ENCODE data around the gene JCAD. TPM values are rescaled to one million over a fixed set of nuclear protein-coding genes. Genes with fewer than 3 reads are reported as not detected.
A peak's percentile ranks its signal among the peaks of the same experiment; 100 is the strongest.

Gene JCAD
- total RNA-seq, 1 donor from 2014 or later, result 31.0 TPM

DNA sequence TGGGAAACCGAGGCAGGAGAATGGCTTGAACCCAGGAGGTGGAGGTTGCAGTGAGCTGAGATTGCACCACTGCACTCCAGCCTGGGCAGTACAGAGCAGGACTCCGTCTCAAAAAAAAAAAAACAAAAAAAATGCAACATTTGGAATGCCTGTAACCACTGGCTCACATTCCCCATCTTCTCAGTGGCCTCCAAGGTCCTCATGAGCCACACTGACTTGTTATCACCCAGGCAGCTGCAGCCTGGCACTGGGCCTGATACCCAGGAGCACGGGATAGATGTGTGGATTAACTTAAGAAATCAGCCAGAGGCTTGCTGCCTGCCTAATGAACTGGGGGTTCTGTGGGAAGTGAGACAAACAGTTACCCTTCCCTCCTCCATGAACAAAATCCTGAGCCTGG, 23.0 kb downstream of the JCAD start:
- no peak for DNase-seq (ENCODE audit: extremely low spot score, unreplicated experiment)
- Mint-ChIP-seq H3K4me1 (ENCODE audit: unreplicated experiment) (peaks cover 30% of the 10 kb centered on the region), H3K27ac (no peak overlapping the region)

DNA sequence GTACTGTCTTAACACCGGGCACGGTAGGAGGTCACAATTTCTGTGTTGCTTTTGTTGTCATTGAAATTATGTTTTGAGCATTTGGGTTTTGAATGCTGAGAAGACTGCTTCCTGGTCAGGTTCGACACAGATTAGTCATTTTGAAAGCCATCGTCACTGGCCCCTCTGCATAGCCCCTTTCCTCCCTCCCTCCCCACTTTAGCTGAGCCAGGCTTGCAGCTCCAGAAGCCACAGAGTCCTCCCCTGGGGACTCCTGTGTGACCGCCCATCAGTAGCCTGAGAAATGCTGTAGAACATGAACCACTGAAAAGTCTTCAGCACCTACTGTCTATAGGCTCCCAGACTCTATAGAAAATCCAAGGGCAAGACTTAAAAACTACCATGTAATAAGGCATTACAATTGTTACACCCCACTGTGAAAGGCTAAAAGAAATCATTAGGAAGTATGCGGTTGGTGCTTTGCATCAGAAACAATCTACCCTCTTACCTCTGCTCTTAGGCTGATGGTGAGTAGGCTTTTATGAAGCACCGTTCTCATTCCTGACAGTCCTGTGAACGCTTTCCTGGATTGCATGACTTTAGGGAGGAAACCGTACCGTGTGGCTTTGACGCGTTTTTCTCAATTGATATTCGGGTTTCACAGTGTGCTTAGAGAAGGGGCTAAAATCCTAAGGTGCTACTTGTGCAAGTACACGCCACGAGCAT, 24.8 kb downstream of the JCAD start:
- Mint-ChIP-seq H3K9me3 (no peaks in the 10 kb centered on the region), H3K27ac (no peak overlapping the region)

More for the DNA sequence above, 23.0 kb downstream of the JCAD start:
- TF ChIP-seq, protein P1, sequence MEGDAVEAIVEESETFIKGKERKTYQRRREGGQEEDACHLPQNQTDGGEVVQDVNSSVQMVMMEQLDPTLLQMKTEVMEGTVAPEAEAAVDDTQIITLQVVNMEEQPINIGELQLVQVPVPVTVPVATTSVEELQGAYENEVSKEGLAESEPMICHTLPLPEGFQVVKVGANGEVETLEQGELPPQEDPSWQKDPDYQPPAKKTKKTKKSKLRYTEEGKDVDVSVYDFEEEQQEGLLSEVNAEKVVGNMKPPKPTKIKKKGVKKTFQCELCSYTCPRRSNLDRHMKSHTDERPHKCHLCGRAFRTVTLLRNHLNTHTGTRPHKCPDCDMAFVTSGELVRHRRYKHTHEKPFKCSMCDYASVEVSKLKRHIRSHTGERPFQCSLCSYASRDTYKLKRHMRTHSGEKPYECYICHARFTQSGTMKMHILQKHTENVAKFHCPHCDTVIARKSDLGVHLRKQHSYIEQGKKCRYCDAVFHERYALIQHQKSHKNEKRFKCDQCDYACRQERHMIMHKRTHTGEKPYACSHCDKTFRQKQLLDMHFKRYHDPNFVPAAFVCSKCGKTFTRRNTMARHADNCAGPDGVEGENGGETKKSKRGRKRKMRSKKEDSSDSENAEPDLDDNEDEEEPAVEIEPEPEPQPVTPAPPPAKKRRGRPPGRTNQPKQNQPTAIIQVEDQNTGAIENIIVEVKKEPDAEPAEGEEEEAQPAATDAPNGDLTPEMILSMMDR (conservative IDR thresholded peaks at IDR 0.05), result no peak
- H3K27me3 Mint-ChIP-seq, result no peaks in the 10 kb centered on the region
- no peaks in the 10 kb centered on the region for H3K9me3 Mint-ChIP-seq
- H3K36me3 Mint-ChIP-seq, result peaks cover 30% of the 10 kb centered on the region
- no peak overlapping the region for H3K4me3 Mint-ChIP-seq

DNA sequence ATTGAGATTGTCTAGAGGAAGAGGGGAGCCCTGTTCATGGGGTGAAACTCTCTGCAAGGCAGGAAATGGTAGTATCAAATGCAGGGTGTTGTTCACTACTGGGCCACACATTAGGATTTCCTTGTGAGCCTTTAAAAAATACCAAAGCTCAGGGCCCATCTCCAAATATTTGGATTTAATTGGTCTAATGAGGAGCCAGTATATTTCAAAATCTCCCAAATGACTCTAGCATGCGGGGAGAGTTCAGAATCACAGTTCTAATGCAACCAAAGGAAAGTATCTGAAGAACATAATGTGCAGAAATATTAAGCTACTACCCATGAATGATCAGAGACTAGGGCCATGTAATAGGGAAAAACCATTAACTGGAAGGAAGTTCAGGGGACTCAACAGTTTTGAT, 27.3 kb downstream of the JCAD start:
- peaks cover 4% of the 10 kb centered on the region for H3K9me3 Mint-ChIP-seq
- H3K27me3 Mint-ChIP-seq, result peaks cover 6% of the 10 kb centered on the region
- peaks cover 36% of the 10 kb centered on the region for H3K36me3 Mint-ChIP-seq
- peaks cover 38% of the 10 kb centered on the region for H3K4me1 Mint-ChIP-seq (ENCODE audit: unreplicated experiment)
- TF ChIP-seq, protein P1 (conservative IDR thresholded peaks at IDR 0.05), result no peak
- no peak overlapping the region for H3K4me3 Mint-ChIP-seq
- no peak overlapping the region for H3K27ac Mint-ChIP-seq
- no peak for DNase-seq (ENCODE audit: extremely low spot score, unreplicated experiment)

More for the DNA sequence above, 24.8 kb downstream of the JCAD start:
- peaks cover 25% of the 10 kb centered on the region for H3K36me3 Mint-ChIP-seq
- peaks cover 21% of the 10 kb centered on the region for H3K4me1 Mint-ChIP-seq (ENCODE audit: unreplicated experiment)
- TF ChIP-seq, protein P1 (conservative IDR thresholded peaks at IDR 0.05), result no peak
- no peak for DNase-seq (ENCODE audit: extremely low spot score, unreplicated experiment)
- no peaks in the 10 kb centered on the region for H3K27me3 Mint-ChIP-seq
- no peak overlapping the region for H3K4me3 Mint-ChIP-seq

DNA sequence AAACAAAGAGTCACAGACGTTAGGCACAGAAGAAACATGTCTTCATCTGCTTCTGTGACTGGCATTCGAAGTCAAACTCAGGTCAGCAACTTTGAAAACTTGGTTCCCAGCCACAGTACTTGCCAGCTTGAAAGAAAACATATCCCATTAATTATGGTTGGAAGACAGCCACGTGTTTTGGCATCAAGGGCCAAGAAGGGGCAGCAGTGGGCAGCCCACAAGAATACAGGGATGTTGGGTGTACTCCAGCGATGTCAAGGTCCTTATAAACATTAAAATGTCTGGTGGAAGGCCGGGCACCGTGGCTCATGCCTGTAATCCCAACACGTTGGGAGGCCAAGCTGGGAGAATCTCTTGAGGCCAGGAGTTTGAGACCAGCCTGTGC, 29.5 kb downstream of the JCAD start:
- Mint-ChIP-seq H3K4me3 (no peak overlapping the region), H3K27ac (no peak overlapping the region), H3K9me3 (peaks cover 4% of the 10 kb centered on the region), H3K36me3 (peaks cover 41% of the 10 kb centered on the region), H3K27me3 (peaks cover 6% of the 10 kb centered on the region), H3K4me1 (ENCODE audit: unreplicated experiment) (peaks cover 29% of the 10 kb centered on the region)
- no peak for DNase-seq (ENCODE audit: extremely low spot score, unreplicated experiment)
- TF ChIP-seq, protein P1 (conservative IDR thresholded peaks at IDR 0.05), result no peak

DNA sequence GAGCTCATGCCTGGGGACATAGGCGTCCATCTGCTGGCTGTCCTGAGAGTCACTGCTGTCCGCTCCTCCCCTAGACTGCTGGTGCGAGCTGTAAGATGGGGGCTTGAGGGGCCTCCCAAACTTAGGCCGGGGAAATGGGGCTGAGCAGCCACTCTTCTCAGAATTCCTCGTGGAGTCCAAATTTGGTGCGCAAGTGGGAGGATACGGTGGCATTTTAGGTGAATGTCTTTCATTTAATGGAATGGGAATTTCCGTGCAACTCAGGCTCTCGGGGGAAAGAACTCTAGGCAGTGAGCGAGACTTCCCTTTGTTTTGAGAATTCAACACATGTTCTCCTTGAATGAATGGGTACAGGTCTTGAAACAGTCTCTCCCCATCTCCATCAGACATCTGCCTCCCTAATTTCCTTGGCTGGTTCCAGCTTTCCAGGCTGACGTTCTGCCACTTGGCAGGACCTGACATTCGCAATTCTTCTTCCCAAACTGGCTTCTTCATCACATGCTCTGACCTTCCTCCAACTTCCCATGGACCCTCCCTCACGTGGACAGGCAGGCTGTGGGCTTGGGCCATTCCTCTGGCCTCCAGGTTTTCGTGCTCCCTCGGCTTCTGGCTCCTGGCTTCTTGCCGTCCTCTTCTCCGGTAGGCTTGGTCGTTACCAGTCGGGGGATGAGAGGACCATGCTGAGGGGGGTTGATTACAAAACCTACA, 30.1 kb downstream of the JCAD start:
- peak overlapping the region; percentile 74 for H3K4me3 Mint-ChIP-seq
- DNase-seq (ENCODE audit: extremely low spot score, unreplicated experiment), result no peak
- TF ChIP-seq, protein P1 (conservative IDR thresholded peaks at IDR 0.05), result no peak
- H3K4me1 Mint-ChIP-seq (ENCODE audit: unreplicated experiment), result peaks cover 24% of the 10 kb centered on the region
- H3K9me3 Mint-ChIP-seq, result peaks cover 4% of the 10 kb centered on the region
- peak overlapping the region; percentile 86 for H3K27ac Mint-ChIP-seq
- peaks cover 6% of the 10 kb centered on the region for H3K27me3 Mint-ChIP-seq
- H3K36me3 Mint-ChIP-seq, result peaks cover 42% of the 10 kb centered on the region

Data from type B pancreatic cell (in vitro differentiated cells).